HCT116 (cell line): ENCODE results near the gene EIF5AL1. TPM values are rescaled to one million over a fixed set of nuclear protein-coding genes. Genes with fewer than 3 reads are reported as not detected.

Experiments used
- ATAC-seq: fragments of 200-7000 bp; cut with Tn5 transposase; 2 replicates; pipeline ENCODE4 v1.9.1; 2020; ENCODE audit warnings: mild to moderate bottlenecking, moderate library complexity
- BruUV-seq: library from RNA; stranded (reverse); fragments of 400-500 nt; replicated peaks from 2 replicates; lab custom pipeline; 2021; lab: Mats Ljungman, UMichigan
- CTCF ChIA-PET: fragments of 300-600 bp; sonication (Branson Sonifier 250); formaldehyde crosslinking; loops from one replicate; lab custom pipeline; 2021; ENCODE audit warnings: antibody characterized with exemption; lab: Charles Lee
- POLR2A ChIA-PET: fragments of 300-600, 350-600 bp; sonication (Branson Sonifier 250); formaldehyde crosslinking; loops from one replicate; lab custom pipeline; 2021; ENCODE audit warnings: antibody characterized with exemption; lab: Charles Lee
- RAD21 ChIA-PET, 2 experiments: fragments of 300-600 bp; sonication (Branson Sonifier 250); formaldehyde crosslinking; loops; one replicate each; lab custom pipeline; 2023; ENCODE audit warnings: low total read pairs in 2 of 2; ENCODE audit not compliant: uncharacterized antibody in 2 of 2, unreplicated experiment in 2 of 2, low non-redundant PET in 1 of 2; lab: Charles Lee
- DNase-seq: peaks from one replicate; pipeline ENCODE4 v3.0.0-alpha.2; 2010; ENCODE audit warnings: low read depth, low spot score
- H2AFZ ChIP-seq: fragments of 200-600 bp; shearing (Covaris generic), sonication (generic); 2 replicates; pipeline ENCODE4 v1.6.1; 2017; ENCODE audit warnings: low read depth, mixed run types, mixed read lengths, antibody characterized with exemption, low read length; ENCODE audit not compliant: poor library complexity, severe bottlenecking
- H3K27ac ChIP-seq: 2 replicates; pipeline ENCODE4 v1.5.1; 2012; ENCODE audit warnings: low read depth, low read length
- H3K27me3 ChIP-seq: fragments of 200-600 bp; sonication (generic); 2 replicates; pipeline ENCODE4 v1.6.1; 2016; ENCODE audit warnings: mixed run types, low read length, mixed read lengths; ENCODE audit not compliant: insufficient read depth
- H3K36me3 ChIP-seq, 2 experiments: fragments of 200-500 bp in 1 of 2; fragments of 200-600 bp in 1 of 2; sonication (Bioruptor generic) in 1 of 2; sonication (generic) in 1 of 2; 2 replicates each; pipeline versions ENCODE4 v1.5.1 to v1.6.1; 2014 to 2016; ENCODE audit warnings: low read length in 2 of 2, inconsistent platforms in 1 of 2, mixed read lengths in 1 of 2, mixed run types in 1 of 2; ENCODE audit not compliant: insufficient read depth in 2 of 2, control insufficient read depth in 1 of 2
- H3K4me1 ChIP-seq, 2 experiments: fragments of 200-600 bp in 1 of 2; sonication (generic) in 1 of 2; 2 replicates each; pipeline versions ENCODE4 v1.5.1 to v1.6.1; 2012 to 2017; ENCODE audit warnings: low read length in 2 of 2, inconsistent platforms in 1 of 2, mild to moderate bottlenecking in 1 of 2, mixed read lengths in 1 of 2, mixed run types in 1 of 2, moderate library complexity in 1 of 2; ENCODE audit not compliant: insufficient read depth in 2 of 2, control insufficient read depth in 1 of 2
- H3K4me2 ChIP-seq: fragments of 200-600 bp; sonication (generic); 2 replicates; pipeline ENCODE4 v1.6.1; 2017; ENCODE audit warnings: mixed run types, low read length, mixed read lengths
- H3K4me3 ChIP-seq, 2 experiments: fragments of 200-600 bp in 1 of 2; sonication (generic) in 1 of 2; replicated peaks in 1 of 2; 2 replicates each; pipeline ENCODE4 v1.5.1; 2011 to 2016; ENCODE audit warnings: low read length in 2 of 2, control low read depth in 1 of 2, low read depth in 1 of 2, mild to moderate bottlenecking in 1 of 2, mixed read lengths in 1 of 2, mixed run types in 1 of 2
- H3K79me2 ChIP-seq: fragments of 200-600 bp; sonication (generic); 2 replicates; pipeline ENCODE4 v1.6.1; 2017; ENCODE audit warnings: mild to moderate bottlenecking, mixed run types, low read length, moderate library complexity, mixed read lengths; ENCODE audit not compliant: insufficient read depth
- H3K9ac ChIP-seq: fragments of 200-600 bp; sonication (generic); 2 replicates; pipeline ENCODE4 v1.6.1; 2016; ENCODE audit warnings: low read length, mixed read lengths
- H3K9me2 ChIP-seq: fragments of 200-600 bp; sonication (generic), shearing (Covaris generic); 2 replicates; pipeline ENCODE4 v1.6.1; 2017; ENCODE audit warnings: mixed run types, mild to moderate bottlenecking, moderate library complexity; ENCODE audit not compliant: insufficient read depth
- H3K9me3 ChIP-seq, 2 experiments: fragments of 200-500 bp in 1 of 2; fragments of 200-600 bp in 1 of 2; sonication (Bioruptor generic) in 1 of 2; sonication (generic) in 1 of 2; 2 replicates each; pipeline ENCODE4 v1.6.1; 2014 to 2017; ENCODE audit warnings: low read length in 2 of 2, mixed read lengths in 2 of 2, inconsistent platforms in 1 of 2, low read depth in 1 of 2, mild to moderate bottlenecking in 1 of 2, mixed run types in 1 of 2, moderate library complexity in 1 of 2; ENCODE audit not compliant: control insufficient read depth in 1 of 2, insufficient read depth in 1 of 2
- H4K20me1 ChIP-seq: fragments of 200-600 bp; sonication (generic), shearing (Covaris generic); 2 replicates; pipeline ENCODE4 v1.6.1; 2017; ENCODE audit warnings: mixed run types, mild to moderate bottlenecking, moderate library complexity; ENCODE audit not compliant: insufficient read depth
- POLR2A ChIP-seq: IDR thresholded peaks from 2 replicates; pipeline ENCODE4 v1.7.0; 2011; ENCODE audit warnings: borderline replicate concordance; ENCODE audit not compliant: insufficient read depth, insufficient read length; ENCODE audit errors: extremely low read depth
- ZFX ChIP-seq: fragments of 450-650 bp; IDR thresholded peaks from 2 replicates; pipeline ENCODE4 v1.6.1; 2017
- ZNF274 ChIP-seq: fragments of 200-500 bp; sonication (Bioruptor generic); IDR thresholded peaks from 2 replicates; pipeline ENCODE4 v1.6.1; 2014; ENCODE audit warnings: mild to moderate bottlenecking, low read depth, low read length, inconsistent platforms
- intact Hi-C: fragments of 100-400 bp; cut with micrococcal nuclease; formaldehyde crosslinking; loops from 2 replicates; pipeline ENCODE4 v1.10.0; 2022
- total RNA-seq: library from RNA; stranded (reverse); gene quantifications from one replicate; pipeline ENCODE4 v1.2.1, GENCODE V29; 2021; ENCODE audit not compliant: unreplicated experiment
- TF ChIP-seq, protein P1 (sequence below): IDR thresholded peaks from 2 replicates; pipeline ENCODE4 v1.6.1; 2012; ENCODE audit warnings: low read depth
- TF ChIP-seq, protein P2 (sequence below): IDR thresholded peaks from 2 replicates; pipeline ENCODE4 v1.6.1; 2011; ENCODE audit warnings: mild to moderate bottlenecking, low read length, moderate library complexity; ENCODE audit not compliant: insufficient replicate concordance; ENCODE audit errors: extremely low read depth

EIF5AL1 gene
- total RNA-seq, 1 experiment from 2014 or later: 5.6 TPM

DNA sequence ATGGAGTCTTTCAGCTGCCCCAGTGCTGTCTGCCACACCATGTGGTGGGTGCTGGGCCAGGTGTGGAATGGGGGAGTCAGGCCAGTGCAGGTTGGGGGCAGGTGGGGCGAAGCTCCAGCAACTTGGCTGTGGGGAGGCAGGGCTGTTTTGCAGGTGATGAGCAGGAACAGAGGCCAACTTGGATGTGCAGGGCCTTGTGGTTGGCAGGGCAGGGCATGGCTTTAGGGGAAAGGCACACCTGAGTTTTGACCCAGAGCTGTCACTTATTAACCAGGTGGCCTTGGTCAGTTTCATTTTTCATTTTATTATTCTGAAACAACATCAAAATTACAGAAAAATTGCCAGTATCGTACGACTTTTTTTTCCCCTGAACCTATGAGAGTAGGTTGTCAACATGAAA lies 48.9 kb downstream of the EIF5AL1 start:
- no peak overlapping the region for H3K4me2 ChIP-seq
- no peak overlapping the region for H3K9ac ChIP-seq
- no peaks in the 10 kb centered on the region for H3K9me3 ChIP-seq
- no peaks in the 10 kb centered on the region for H3K79me2 ChIP-seq
- no peaks in the 10 kb centered on the region for H3K9me2 ChIP-seq
- no peak overlapping the region for H3K27ac ChIP-seq
- ChIA-PET CTCF (interaction anchor here (1.2 kb wide), 1 partner anchor 484 kb away, joined by 3 read pairs; no protein-coding TSS in a partner anchor), POLR2A (no interaction called here), RAD21 (no interaction called here)
- no peaks in the 10 kb centered on the region for H3K27me3 ChIP-seq
- intact Hi-C loops: loop anchor here (10.0 kb wide), 1 partner anchor 484 kb away; no protein-coding TSS in a partner anchor
- H4K20me1 ChIP-seq: no peaks in the 10 kb centered on the region
- no peaks in the 10 kb centered on the region for H3K36me3 ChIP-seq
- DNase-seq (no peak), ATAC-seq (no peak)
- no TSS peak for BruUV-seq
- TF ChIP-seq, protein P1, sequence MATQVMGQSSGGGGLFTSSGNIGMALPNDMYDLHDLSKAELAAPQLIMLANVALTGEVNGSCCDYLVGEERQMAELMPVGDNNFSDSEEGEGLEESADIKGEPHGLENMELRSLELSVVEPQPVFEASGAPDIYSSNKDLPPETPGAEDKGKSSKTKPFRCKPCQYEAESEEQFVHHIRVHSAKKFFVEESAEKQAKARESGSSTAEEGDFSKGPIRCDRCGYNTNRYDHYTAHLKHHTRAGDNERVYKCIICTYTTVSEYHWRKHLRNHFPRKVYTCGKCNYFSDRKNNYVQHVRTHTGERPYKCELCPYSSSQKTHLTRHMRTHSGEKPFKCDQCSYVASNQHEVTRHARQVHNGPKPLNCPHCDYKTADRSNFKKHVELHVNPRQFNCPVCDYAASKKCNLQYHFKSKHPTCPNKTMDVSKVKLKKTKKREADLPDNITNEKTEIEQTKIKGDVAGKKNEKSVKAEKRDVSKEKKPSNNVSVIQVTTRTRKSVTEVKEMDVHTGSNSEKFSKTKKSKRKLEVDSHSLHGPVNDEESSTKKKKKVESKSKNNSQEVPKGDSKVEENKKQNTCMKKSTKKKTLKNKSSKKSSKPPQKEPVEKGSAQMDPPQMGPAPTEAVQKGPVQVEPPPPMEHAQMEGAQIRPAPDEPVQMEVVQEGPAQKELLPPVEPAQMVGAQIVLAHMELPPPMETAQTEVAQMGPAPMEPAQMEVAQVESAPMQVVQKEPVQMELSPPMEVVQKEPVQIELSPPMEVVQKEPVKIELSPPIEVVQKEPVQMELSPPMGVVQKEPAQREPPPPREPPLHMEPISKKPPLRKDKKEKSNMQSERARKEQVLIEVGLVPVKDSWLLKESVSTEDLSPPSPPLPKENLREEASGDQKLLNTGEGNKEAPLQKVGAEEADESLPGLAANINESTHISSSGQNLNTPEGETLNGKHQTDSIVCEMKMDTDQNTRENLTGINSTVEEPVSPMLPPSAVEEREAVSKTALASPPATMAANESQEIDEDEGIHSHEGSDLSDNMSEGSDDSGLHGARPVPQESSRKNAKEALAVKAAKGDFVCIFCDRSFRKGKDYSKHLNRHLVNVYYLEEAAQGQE: no peak
- TF ChIP-seq POLR2A (no peak), ZNF274 (no peak), ZFX (no peak)
- TF ChIP-seq, protein P2, sequence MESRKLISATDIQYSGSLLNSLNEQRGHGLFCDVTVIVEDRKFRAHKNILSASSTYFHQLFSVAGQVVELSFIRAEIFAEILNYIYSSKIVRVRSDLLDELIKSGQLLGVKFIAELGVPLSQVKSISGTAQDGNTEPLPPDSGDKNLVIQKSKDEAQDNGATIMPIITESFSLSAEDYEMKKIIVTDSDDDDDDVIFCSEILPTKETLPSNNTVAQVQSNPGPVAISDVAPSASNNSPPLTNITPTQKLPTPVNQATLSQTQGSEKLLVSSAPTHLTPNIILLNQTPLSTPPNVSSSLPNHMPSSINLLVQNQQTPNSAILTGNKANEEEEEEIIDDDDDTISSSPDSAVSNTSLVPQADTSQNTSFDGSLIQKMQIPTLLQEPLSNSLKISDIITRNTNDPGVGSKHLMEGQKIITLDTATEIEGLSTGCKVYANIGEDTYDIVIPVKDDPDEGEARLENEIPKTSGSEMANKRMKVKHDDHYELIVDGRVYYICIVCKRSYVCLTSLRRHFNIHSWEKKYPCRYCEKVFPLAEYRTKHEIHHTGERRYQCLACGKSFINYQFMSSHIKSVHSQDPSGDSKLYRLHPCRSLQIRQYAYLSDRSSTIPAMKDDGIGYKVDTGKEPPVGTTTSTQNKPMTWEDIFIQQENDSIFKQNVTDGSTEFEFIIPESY: no peak
- no peak overlapping the region for H3K4me3 ChIP-seq
- no peak overlapping the region for H2AFZ ChIP-seq
- H3K4me1 ChIP-seq: no peaks in the 10 kb centered on the region
